ENCODE data around the gene ACSS2.

Gene ACSS2

DNA sequence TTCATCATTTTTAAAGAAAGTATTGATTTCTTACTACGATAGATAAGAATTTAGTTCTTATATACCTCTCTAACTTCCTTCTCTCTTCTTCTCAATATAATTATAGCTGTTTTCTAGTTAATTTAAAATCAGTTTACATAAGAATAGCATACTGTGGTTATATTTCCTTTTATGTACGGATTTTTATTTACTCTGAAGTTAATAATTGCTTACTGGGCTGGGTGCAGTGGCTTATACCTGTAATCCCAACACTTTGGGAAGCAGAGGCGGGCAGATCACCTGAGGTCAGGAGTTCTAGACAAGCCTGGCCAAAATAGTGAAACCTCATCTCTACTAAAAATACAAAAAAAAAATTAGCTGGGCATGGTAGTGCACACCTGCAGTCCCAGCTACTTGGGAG, 9.7 kb downstream of the ACSS2 start:
- H3F3A ChIP-seq (ENCODE audit: insufficient read depth, low read length) = no peaks in the 10 kb centered on the region
- TF ChIP-seq EZH2 (optimal IDR thresholded peaks at IDR 0.05; ENCODE audit: low read depth, low read length) = no peak
- TF ChIP-seq CTCF (IDR thresholded peaks at IDR 0.05; ENCODE audit: low read length) = no peak
- no peak for TF ChIP-seq EZH2phosphoT487 (IDR thresholded peaks at IDR 0.05; ENCODE audit: low read length)
- H3K4me1 ChIP-seq (ENCODE audit: low read length) = peaks cover 12% of the 10 kb centered on the region
- H4K20me1 ChIP-seq (ENCODE audit: insufficient read depth, low read length) = no peaks in the 10 kb centered on the region
- DNase-seq = no peak
- H3K4me3 ChIP-seq (ENCODE audit: low read length) = no peak overlapping the region
- H3K27ac ChIP-seq (ENCODE audit: low read length) = no peak overlapping the region
- no peak overlapping the region for H3K4me2 ChIP-seq (ENCODE audit: low read depth, low read length)
- H3K9me3 ChIP-seq (replicated peaks; ENCODE audit: insufficient read depth, low read length) = no peaks in the 10 kb centered on the region
- no peak overlapping the region for H3K9ac ChIP-seq (ENCODE audit: low read length)
- H3K79me2 ChIP-seq (ENCODE audit: low read length) = no peaks in the 10 kb centered on the region
- H3K27me3 ChIP-seq (replicated peaks; ENCODE audit: insufficient read depth, low read length) = no peaks in the 10 kb centered on the region
- no peaks in the 10 kb centered on the region for H3K36me3 ChIP-seq (replicated peaks; ENCODE audit: insufficient read depth, low read length)
- no peaks in the 10 kb centered on the region for H3K9me2 ChIP-seq (replicated peaks; ENCODE audit: insufficient read depth, low read length)
- H2AFZ ChIP-seq (ENCODE audit: low read length) = no peak overlapping the region

DNA sequence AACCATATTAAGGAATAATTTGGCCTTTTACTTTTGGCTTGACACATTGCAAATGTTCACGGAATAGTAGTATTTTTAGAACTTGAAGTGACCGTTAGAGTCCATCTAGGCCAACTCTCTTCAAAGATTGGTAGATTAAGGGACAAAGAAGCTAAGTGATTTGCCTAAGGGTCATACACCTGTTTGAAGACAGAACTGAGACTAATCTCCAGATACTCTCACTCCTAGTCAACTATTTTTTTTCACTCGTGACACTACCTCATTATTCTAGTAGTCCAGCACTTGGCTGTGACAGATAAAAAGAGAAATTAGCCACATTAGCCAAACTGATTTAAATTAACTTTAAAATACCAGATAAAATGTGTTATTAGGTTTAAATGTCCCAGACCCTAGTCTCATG, 10.6 kb downstream of the ACSS2 start:
- Histone ChIP-seq H3K4me2 (ENCODE audit: low read depth, low read length) (no peak overlapping the region), H3K9me2 (replicated peaks; ENCODE audit: insufficient read depth, low read length) (no peaks in the 10 kb centered on the region), H4K20me1 (ENCODE audit: insufficient read depth, low read length) (no peaks in the 10 kb centered on the region), H3K36me3 (replicated peaks; ENCODE audit: insufficient read depth, low read length) (no peaks in the 10 kb centered on the region), H3K4me3 (ENCODE audit: low read length) (no peak overlapping the region), H3K27me3 (replicated peaks; ENCODE audit: insufficient read depth, low read length) (no peaks in the 10 kb centered on the region), H3K27ac (ENCODE audit: low read length) (no peak overlapping the region), H3F3A (ENCODE audit: insufficient read depth, low read length) (no peaks in the 10 kb centered on the region), H2AFZ (ENCODE audit: low read length) (no peak overlapping the region), H3K79me2 (ENCODE audit: low read length) (no peaks in the 10 kb centered on the region), H3K9me3 (replicated peaks; ENCODE audit: insufficient read depth, low read length) (no peaks in the 10 kb centered on the region), H3K4me1 (ENCODE audit: low read length) (peaks cover 12% of the 10 kb centered on the region), H3K9ac (ENCODE audit: low read length) (no peak overlapping the region)
- TF ChIP-seq EZH2 (optimal IDR thresholded peaks at IDR 0.05; ENCODE audit: low read depth, low read length) = no peak
- TF ChIP-seq CTCF (IDR thresholded peaks at IDR 0.05; ENCODE audit: low read length) = no peak
- TF ChIP-seq EZH2phosphoT487 (IDR thresholded peaks at IDR 0.05; ENCODE audit: low read length) = no peak
- DNase-seq = no peak

- Histone ChIP-seq H3K4me1 (ENCODE audit: low read length) (peaks cover 8% of the 10 kb centered on the region), H3K27me3 (replicated peaks; ENCODE audit: insufficient read depth, low read length) (no peaks in the 10 kb centered on the region), H3K27ac (ENCODE audit: low read length) (no peak overlapping the region), H4K20me1 (ENCODE audit: insufficient read depth, low read length) (no peaks in the 10 kb centered on the region), H3K79me2 (ENCODE audit: low read length) (no peaks in the 10 kb centered on the region), H3K4me3 (ENCODE audit: low read length) (no peak overlapping the region), H3K9me3 (replicated peaks; ENCODE audit: insufficient read depth, low read length) (no peaks in the 10 kb centered on the region), H3K4me2 (ENCODE audit: low read depth, low read length) (no peak overlapping the region), H3F3A (ENCODE audit: insufficient read depth, low read length) (no peaks in the 10 kb centered on the region), H2AFZ (ENCODE audit: low read length) (no peak overlapping the region), H3K9ac (ENCODE audit: low read length) (no peak overlapping the region), H3K9me2 (replicated peaks; ENCODE audit: insufficient read depth, low read length) (no peaks in the 10 kb centered on the region), H3K36me3 (replicated peaks; ENCODE audit: insufficient read depth, low read length) (no peaks in the 10 kb centered on the region)
- no peak for DNase-seq
- TF ChIP-seq EZH2phosphoT487 (IDR thresholded peaks at IDR 0.05; ENCODE audit: low read length) (no peak), EZH2 (optimal IDR thresholded peaks at IDR 0.05; ENCODE audit: low read depth, low read length) (no peak), CTCF (IDR thresholded peaks at IDR 0.05; ENCODE audit: low read length) (no peak)
Observed at GRCh38 chr20:34888468-34888867, 12.1 kb downstream of the ACSS2 start.
